ENCODE measurements around the gene HEXD.

The HEXD gene

DNA sequence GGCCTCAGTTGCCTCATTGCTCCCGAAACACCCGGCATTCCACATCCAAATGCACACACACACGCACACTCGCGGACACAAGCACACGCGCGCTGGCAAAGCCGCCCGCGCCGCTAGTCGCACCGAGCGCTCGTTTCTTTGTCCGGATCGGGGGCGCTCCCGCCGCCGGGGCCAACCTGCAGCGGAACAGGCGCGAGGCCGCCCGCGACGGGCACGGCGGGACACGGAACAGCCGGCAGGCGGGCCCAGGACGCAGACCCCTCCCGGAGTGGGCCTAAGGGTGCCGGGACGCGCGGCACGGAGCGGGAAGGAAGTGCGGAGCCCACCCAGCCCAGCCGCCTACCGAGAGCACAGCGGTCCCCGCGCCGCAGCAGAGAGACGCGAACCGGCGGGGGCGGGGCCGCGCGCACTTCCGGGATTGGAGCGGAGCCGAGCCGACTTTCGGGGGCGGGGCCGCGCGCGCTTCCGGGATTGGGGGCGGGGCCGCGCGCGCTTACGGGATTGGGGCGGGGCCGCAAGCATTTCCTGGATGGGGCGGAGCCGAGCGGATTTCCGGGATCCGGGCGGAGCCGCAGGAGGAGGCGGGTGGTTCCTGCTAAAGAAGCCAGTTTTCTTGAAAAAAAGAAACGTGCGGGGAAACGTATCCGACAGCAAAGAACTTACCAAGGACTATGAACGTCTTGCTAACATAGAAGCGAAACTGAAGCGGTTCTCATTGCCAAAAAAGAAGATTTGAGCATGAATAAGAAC is 32.4 kb downstream of the HEXD start, which contains the start of gene CYBC1:
TSS of gene CYBC1 (minus strand) at position 396 of the 750 bp plus-strand sequence. CDS start 1,498 bp downstream, outside the sequence.
- peak; percentile 42 for TF ChIP-seq FOXP2 (optimal IDR thresholded peaks at IDR 0.05; ENCODE audit: borderline replicate concordance, extremely low read depth, extremely low read length, insufficient read depth)
- TF ChIP-seq, protein P1, sequence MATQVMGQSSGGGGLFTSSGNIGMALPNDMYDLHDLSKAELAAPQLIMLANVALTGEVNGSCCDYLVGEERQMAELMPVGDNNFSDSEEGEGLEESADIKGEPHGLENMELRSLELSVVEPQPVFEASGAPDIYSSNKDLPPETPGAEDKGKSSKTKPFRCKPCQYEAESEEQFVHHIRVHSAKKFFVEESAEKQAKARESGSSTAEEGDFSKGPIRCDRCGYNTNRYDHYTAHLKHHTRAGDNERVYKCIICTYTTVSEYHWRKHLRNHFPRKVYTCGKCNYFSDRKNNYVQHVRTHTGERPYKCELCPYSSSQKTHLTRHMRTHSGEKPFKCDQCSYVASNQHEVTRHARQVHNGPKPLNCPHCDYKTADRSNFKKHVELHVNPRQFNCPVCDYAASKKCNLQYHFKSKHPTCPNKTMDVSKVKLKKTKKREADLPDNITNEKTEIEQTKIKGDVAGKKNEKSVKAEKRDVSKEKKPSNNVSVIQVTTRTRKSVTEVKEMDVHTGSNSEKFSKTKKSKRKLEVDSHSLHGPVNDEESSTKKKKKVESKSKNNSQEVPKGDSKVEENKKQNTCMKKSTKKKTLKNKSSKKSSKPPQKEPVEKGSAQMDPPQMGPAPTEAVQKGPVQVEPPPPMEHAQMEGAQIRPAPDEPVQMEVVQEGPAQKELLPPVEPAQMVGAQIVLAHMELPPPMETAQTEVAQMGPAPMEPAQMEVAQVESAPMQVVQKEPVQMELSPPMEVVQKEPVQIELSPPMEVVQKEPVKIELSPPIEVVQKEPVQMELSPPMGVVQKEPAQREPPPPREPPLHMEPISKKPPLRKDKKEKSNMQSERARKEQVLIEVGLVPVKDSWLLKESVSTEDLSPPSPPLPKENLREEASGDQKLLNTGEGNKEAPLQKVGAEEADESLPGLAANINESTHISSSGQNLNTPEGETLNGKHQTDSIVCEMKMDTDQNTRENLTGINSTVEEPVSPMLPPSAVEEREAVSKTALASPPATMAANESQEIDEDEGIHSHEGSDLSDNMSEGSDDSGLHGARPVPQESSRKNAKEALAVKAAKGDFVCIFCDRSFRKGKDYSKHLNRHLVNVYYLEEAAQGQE (IDR thresholded peaks at IDR 0.05; ENCODE audit: insufficient read depth in 1 of 2, low read depth in 2 of 2, low read length in 2 of 2): 0 out of 4 replicates have a peak, but pooled peaks of 1 of the 2 experiments have one; percentile 5
- TF ChIP-seq POLR2AphosphoS5 (IDR thresholded peaks at IDR 0.05; ENCODE audit: low read depth, low read length): peak; percentile 81
- peak; percentile 61; the same call in 1 of the 2 replicates for TF ChIP-seq TAF1 (IDR thresholded peaks at IDR 0.05; ENCODE audit: borderline replicate concordance, insufficient read depth, low read length)
- TF ChIP-seq SIN3A (IDR thresholded peaks at IDR 0.05; ENCODE audit: borderline replicate concordance, insufficient read depth, low read length): peak; percentile 50; the same call in 1 of the 2 replicates

DNA sequence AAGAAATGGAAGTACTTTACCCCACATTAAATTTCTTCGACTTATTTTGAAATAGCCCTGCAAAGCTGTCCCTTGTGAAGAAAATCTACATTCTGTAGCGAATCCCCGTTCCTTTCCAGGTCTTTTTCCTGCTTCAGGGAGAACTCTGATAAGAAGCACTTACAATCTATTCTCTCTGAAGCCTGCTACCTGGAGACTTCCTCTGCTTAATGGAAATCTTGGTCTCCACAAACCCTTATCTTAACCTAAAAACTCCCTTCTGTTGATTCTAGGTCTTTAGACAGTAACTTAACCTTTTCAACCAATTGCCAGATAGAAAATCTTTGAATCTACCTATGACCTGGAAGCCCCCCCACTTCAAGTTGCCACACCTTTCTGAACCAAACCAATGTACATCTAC is 34.0 kb downstream of the HEXD start:
- TF ChIP-seq, protein P1 (IDR thresholded peaks at IDR 0.05; ENCODE audit: insufficient read depth in 1 of 2, low read depth in 2 of 2, low read length in 2 of 2): no peak
- TF ChIP-seq POLR2AphosphoS5 (IDR thresholded peaks at IDR 0.05; ENCODE audit: low read depth, low read length): no peak
- no peak for TF ChIP-seq TAF1 (IDR thresholded peaks at IDR 0.05; ENCODE audit: borderline replicate concordance, insufficient read depth, low read length)
- TF ChIP-seq FOXP2 (optimal IDR thresholded peaks at IDR 0.05; ENCODE audit: borderline replicate concordance, extremely low read depth, extremely low read length, insufficient read depth): no peak
- no peak for TF ChIP-seq SIN3A (IDR thresholded peaks at IDR 0.05; ENCODE audit: borderline replicate concordance, insufficient read depth, low read length)

DNA sequence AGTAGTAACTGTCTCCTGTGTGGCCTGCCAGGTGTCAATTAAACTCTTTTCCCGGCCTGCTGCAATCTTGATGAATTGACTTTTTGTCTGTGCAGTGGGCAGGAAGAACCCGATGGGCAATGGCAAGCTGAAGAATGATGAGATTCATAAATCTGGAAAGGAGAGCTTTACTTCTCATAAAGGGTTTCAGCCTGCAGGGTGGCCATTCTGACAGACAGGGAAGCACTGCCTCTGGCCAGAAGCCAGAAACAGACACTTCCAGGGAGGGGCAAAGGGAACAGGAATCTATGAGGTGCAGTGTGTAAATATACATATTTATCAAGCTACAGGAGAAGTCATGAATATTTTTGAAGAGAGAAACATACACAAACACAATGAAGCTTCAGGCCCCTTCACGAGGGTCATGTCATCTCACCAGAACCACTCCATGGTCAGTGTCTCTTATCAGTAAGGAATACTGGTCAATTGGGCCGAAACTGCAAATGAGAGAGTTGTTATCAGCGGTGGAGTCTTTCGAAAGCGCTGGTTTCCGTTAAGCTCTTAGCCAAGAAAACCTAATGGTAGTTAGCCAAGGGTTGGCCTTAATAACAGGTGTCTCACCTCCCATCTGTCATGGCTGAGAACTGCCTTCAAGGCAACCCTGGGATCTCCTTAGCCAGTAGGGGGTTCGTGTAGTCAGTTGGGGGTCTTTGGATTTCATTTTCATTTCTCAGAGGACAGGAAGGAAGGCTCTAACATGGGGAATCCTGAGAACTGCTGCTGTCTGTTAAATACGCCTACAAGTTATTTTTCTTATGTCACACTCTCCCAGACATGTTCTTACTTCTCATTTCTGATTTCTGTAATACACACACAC is 39.2 kb downstream of the HEXD start:
- TF ChIP-seq, protein P1 (IDR thresholded peaks at IDR 0.05; ENCODE audit: insufficient read depth in 1 of 2, low read depth in 2 of 2, low read length in 2 of 2): no peak
- TF ChIP-seq SIN3A (IDR thresholded peaks at IDR 0.05; ENCODE audit: borderline replicate concordance, insufficient read depth, low read length) (no peak), TAF1 (IDR thresholded peaks at IDR 0.05; ENCODE audit: borderline replicate concordance, insufficient read depth, low read length) (no peak), POLR2AphosphoS5 (IDR thresholded peaks at IDR 0.05; ENCODE audit: low read depth, low read length) (no peak), FOXP2 (optimal IDR thresholded peaks at IDR 0.05; ENCODE audit: borderline replicate concordance, extremely low read depth, extremely low read length, insufficient read depth) (no peak)

DNA sequence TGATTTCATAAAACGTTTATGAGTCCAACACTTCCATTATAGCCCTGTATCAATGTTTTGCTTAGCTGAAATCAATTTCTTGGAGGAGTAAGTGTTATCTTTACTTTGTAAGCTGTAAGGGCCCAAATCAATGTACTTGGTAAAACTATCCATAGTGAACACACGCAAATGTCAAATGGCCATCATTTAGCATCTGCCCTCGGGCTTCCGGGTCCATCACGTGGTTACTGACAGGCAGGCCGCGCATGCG is 39.7 kb downstream of the HEXD start:
- no peak for TF ChIP-seq FOXP2 (optimal IDR thresholded peaks at IDR 0.05; ENCODE audit: borderline replicate concordance, extremely low read depth, extremely low read length, insufficient read depth)
- TF ChIP-seq SIN3A (IDR thresholded peaks at IDR 0.05; ENCODE audit: borderline replicate concordance, insufficient read depth, low read length): peak; percentile 14; the same call in 1 of the 2 replicates

DNA sequence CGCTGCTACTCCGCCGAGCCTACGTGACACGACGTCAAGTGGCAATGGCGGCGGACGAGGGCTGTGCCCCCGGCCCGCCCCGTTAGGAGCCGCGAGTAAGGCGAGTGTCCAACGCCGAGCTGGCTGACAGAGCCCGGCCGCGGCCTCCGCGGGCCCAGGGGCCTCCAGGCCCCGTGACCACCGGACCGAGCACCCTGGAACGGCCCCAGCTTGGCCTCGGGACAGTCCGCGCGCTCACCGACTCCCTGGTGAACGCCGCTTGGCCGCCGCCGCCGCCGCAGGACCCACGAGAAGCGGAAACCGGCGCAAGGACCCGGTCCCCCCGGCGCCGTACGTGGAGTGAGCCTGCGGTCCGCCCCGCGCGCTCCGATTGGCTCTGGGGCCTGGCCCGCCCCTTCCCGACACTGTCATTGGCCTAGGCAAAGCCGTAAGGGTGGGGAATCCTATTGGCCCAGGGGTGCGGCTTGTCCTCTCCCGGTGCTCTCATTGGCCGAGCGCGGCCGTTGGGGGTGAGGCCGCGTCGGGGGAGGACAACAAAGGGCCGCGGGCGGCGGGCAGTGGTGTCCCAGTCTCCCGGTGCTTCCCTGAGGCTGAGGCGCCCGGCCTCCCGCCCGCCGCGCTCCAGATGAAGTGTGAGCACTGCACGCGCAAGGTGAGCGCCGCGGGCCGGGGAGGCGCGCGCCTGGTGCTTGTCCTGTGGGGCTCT is 40.2 kb downstream of the HEXD start, which contains the start of gene NARF:
TSS of gene NARF (plus strand) at position 563 of the 706 bp plus-strand sequence. CDS start at position 626, 63 bp downstream.
- TF ChIP-seq SIN3A (IDR thresholded peaks at IDR 0.05; ENCODE audit: borderline replicate concordance, insufficient read depth, low read length) (peak; percentile 56; the same call in 1 of the 2 replicates), TAF1 (IDR thresholded peaks at IDR 0.05; ENCODE audit: borderline replicate concordance, insufficient read depth, low read length) (peak; percentile 68; the same call in 1 of the 2 replicates), FOXP2 (optimal IDR thresholded peaks at IDR 0.05; ENCODE audit: borderline replicate concordance, extremely low read depth, extremely low read length, insufficient read depth) (peak; percentile 84), POLR2AphosphoS5 (IDR thresholded peaks at IDR 0.05; ENCODE audit: low read depth, low read length) (peak; percentile 93)
- TF ChIP-seq, protein P1 (IDR thresholded peaks at IDR 0.05; ENCODE audit: insufficient read depth in 1 of 2, low read depth in 2 of 2, low read length in 2 of 2): peak; percentile 21 to 31; a peak in 1 of 4 replicates
